Lung (tissue), 12 donors: ENCODE measurements around the gene TMEM184C. TPM values are rescaled to one million over a fixed set of nuclear protein-coding genes. Genes with fewer than 3 reads are reported as not detected.

Source experiments
- ATAC-seq: fragments of 200-7000 bp; cut with Tn5 transposase; one replicate; pipeline ENCODE4 v1.9.1; 2020; ENCODE audit warnings: moderate number of reproducible peaks; ENCODE audit not compliant: insufficient read depth, low FRiP score
- DNase-seq, 3 donors: peaks; one replicate each; pipeline ENCODE4 v3.0.0-alpha.2; 2013 to 2017
- H3K27ac ChIP-seq, 2 donors: one replicate each; pipeline ENCODE4 v1.5.1; 2013; ENCODE audit warnings: mild to moderate bottlenecking in 2 of 2, moderate library complexity in 2 of 2, control low read depth in 1 of 2, inconsistent platforms in 1 of 2, low read depth in 1 of 2, low read length in 1 of 2
- H3K27me3 ChIP-seq, 3 donors: one replicate each; pipeline ENCODE4 v1.5.1; 2013; ENCODE audit warnings: low read length in 2 of 3; ENCODE audit not compliant: control insufficient read depth in 3 of 3, insufficient read depth in 3 of 3
- H3K36me3 ChIP-seq, 4 donors: one replicate each; pipeline ENCODE4 v1.5.1; 2013; ENCODE audit warnings: low read length in 4 of 4, mild to moderate bottlenecking in 1 of 4, moderate library complexity in 1 of 4; ENCODE audit not compliant: control insufficient read depth in 4 of 4, insufficient read depth in 4 of 4
- H3K4me1 ChIP-seq, 5 donors: one replicate each; pipeline ENCODE4 v1.5.1; 2013; ENCODE audit warnings: low read length in 5 of 5, mild to moderate bottlenecking in 2 of 5, moderate library complexity in 1 of 5; ENCODE audit not compliant: control insufficient read depth in 5 of 5, insufficient read depth in 5 of 5
- H3K4me3 ChIP-seq: one replicate; pipeline ENCODE4 v1.5.1; 2013; ENCODE audit warnings: mild to moderate bottlenecking, control low read depth, moderate library complexity
- H3K9ac ChIP-seq, 2 donors: one replicate each; pipeline ENCODE4 v1.5.1; 2013; ENCODE audit warnings: low read length in 2 of 2, control low read depth in 1 of 2; ENCODE audit not compliant: insufficient read depth in 1 of 2
- H3K9me3 ChIP-seq, 4 donors: one replicate each; pipeline ENCODE4 v1.5.1; 2013; ENCODE audit warnings: low read length in 3 of 4, mild to moderate bottlenecking in 1 of 4, moderate library complexity in 1 of 4; ENCODE audit not compliant: control insufficient read depth in 4 of 4, insufficient read depth in 3 of 4
- WGBS, 2 donors: extraction: QIAGEN DNeasy Blood & Tissue Kit; methylation state at CpG; one replicate each; pipeline ENCODE4 v1.1.7; 2013; 5-methylcytosine and 5-hydroxymethylcytosine counted together
- polyA plus RNA-seq, 2 donors: library from polyadenylated mRNA; stranded (reverse); fragments of 200-250 nt; gene quantifications; one replicate each; pipeline ENCODE4 v1.2.1, GENCODE V29; 2013
- total RNA-seq, 2 donors: library from RNA; depleted of rRNA in 1 of 2; stranded (reverse); fragments of >200 nt in 1 of 2; gene quantifications; one replicate each; pipeline ENCODE4 v1.2.1, GENCODE V29; 2014 to 2021
- TF ChIP-seq, protein P1 (sequence below): IDR thresholded peaks from 2 replicates; pipeline ENCODE4 v1.5.1; 2012; ENCODE audit warnings: mild to moderate bottlenecking; ENCODE audit errors: control extremely low read depth, extremely low read depth
- donor health status: control.
- donor health status: control.
- donor health status: Bipolar disorder and iron deficiency.
- donor health status: healthy.
- donor health status: DM: yes; HTN: yes; CAD: no.

The TMEM184C gene
- total and polyA plus RNA-seq, 4 donors, result 4.3 to 33.7 (median 23.8) TPM

GRCh38 chr4:147707892-147708672 lies 90.9 kb downstream of the TMEM184C start:
- Histone ChIP-seq H3K36me3 (no peaks in the 10 kb centered on the region), H3K9me3 (no peaks in the 10 kb centered on the region), H3K27ac (no peak overlapping the region), H3K4me1 (no peaks in the 10 kb centered on the region), H3K9ac (no peak overlapping the region), H3K27me3 (no peaks in the 10 kb centered on the region), H3K4me3 (no peak overlapping the region)
- WGBS, 2 donors, result 40 to 51% methylated on average over 7 of the region's 7 CpGs
- ATAC-seq (peak; percentile 58), DNase-seq (peak; percentile 31 to 61 (median 51))
- TF ChIP-seq, protein P1, sequence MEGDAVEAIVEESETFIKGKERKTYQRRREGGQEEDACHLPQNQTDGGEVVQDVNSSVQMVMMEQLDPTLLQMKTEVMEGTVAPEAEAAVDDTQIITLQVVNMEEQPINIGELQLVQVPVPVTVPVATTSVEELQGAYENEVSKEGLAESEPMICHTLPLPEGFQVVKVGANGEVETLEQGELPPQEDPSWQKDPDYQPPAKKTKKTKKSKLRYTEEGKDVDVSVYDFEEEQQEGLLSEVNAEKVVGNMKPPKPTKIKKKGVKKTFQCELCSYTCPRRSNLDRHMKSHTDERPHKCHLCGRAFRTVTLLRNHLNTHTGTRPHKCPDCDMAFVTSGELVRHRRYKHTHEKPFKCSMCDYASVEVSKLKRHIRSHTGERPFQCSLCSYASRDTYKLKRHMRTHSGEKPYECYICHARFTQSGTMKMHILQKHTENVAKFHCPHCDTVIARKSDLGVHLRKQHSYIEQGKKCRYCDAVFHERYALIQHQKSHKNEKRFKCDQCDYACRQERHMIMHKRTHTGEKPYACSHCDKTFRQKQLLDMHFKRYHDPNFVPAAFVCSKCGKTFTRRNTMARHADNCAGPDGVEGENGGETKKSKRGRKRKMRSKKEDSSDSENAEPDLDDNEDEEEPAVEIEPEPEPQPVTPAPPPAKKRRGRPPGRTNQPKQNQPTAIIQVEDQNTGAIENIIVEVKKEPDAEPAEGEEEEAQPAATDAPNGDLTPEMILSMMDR, result peak; percentile 89

DNA sequence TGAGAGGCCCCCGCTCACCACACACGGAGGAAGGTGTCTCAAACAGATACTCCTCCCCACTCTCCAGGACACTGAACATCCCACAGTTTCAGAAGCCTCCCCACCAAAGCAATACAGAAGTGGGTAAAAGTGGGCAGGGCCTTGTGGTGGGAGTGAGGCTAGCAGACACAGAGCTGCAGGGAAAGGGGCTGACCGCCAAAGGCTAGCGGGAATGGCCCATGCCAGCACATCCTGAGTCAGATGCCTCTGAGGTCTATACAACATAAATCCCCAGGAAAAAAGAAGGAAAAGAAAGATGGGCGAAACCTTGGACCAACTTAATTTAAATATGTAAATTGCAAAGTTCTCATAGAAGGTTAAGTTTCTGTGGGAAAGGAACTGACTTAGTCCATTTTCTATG lies 92.8 kb downstream of the TMEM184C start:
- Histone ChIP-seq H3K9me3 (no peaks in the 10 kb centered on the region), H3K27me3 (no peaks in the 10 kb centered on the region), H3K9ac (no peak overlapping the region), H3K27ac (no peak overlapping the region), H3K36me3 (no peaks in the 10 kb centered on the region), H3K4me3 (no peak overlapping the region), H3K4me1 (no peaks in the 10 kb centered on the region)
- TF ChIP-seq, protein P1, result no peak
- WGBS, 2 donors, result 90 to 96% methylated on average over 5 of the region's 5 CpGs
- no peak for DNase-seq
- no peak for ATAC-seq

- Histone ChIP-seq H3K27me3 (no peaks in the 10 kb centered on the region), H3K4me1 (no peaks in the 10 kb centered on the region), H3K9ac (no peak overlapping the region), H3K36me3 (no peaks in the 10 kb centered on the region), H3K4me3 (no peak overlapping the region), H3K9me3 (no peaks in the 10 kb centered on the region), H3K27ac (no peak overlapping the region)
- TF ChIP-seq, protein P1, result no peak
- WGBS, 2 donors, result 89 to 91% methylated on average over 8 of the region's 8 CpGs
- ATAC-seq, result no peak
- DNase-seq, result no peak
Measured at GRCh38 chr4:147714575-147715401, 97.6 kb downstream of the TMEM184C start.
